HL-60 (cell line): Measurements from ENCODE around the gene EDC3.
"Not testable (repeated sequence)": the region's sequence is repeated elsewhere in the genome, so short reads cannot be mapped to it uniquely, and the experiment has no call there.

Experiments used
- DNase-seq, 2 experiments: peaks; one replicate each; pipeline ENCODE4 v3.0.0-alpha.2; 2010 to 2020; ENCODE audit warnings: low read depth in 1 of 2, low spot score in 1 of 2
- H3K27ac ChIP-seq: fragments of 250-450 bp; sonication (Bioruptor Pico); replicated peaks from 2 replicates; pipeline ENCODE4 v1.5.1; 2020; ENCODE audit warnings: mild to moderate bottlenecking, moderate library complexity
- H3K27me3 ChIP-seq: fragments of 250-450 bp; sonication (Bioruptor Pico); 2 replicates; pipeline ENCODE4 v1.5.1; 2021; ENCODE audit warnings: mild to moderate bottlenecking, moderate library complexity; ENCODE audit not compliant: insufficient read depth, poor library complexity, severe bottlenecking
- H3K4me3 ChIP-seq: replicated peaks from 2 replicates; pipeline ENCODE4 v1.5.1; 2011; ENCODE audit warnings: mild to moderate bottlenecking, control low read depth, low read length; ENCODE audit not compliant: insufficient read depth
- GABPA ChIP-seq: IDR thresholded peaks from 2 replicates; pipeline ENCODE4 v1.6.1; 2012; ENCODE audit warnings: low read depth
- POLR2AphosphoS5 ChIP-seq: IDR thresholded peaks from 2 replicates; pipeline ENCODE4 v1.6.1; 2012; ENCODE audit warnings: low read depth
- SPI1 ChIP-seq: IDR thresholded peaks from 2 replicates; pipeline ENCODE4 v1.6.1; 2012; ENCODE audit warnings: low read depth, mild to moderate bottlenecking, borderline replicate concordance
- TF ChIP-seq, protein P1 (sequence below): IDR thresholded peaks from one replicate; pipeline ENCODE4 v1.5.1; 2011; ENCODE audit warnings: low read length, control low read depth, inconsistent platforms; ENCODE audit not compliant: insufficient read depth
- TF ChIP-seq, protein P2 (sequence below): IDR thresholded peaks from 2 replicates; pipeline ENCODE4 v1.6.1; 2012; ENCODE audit warnings: low read depth; ENCODE audit not compliant: insufficient replicate concordance

The EDC3 gene

GRCh38 chr15:74662064-74662860 lies 33.6 kb downstream of the EDC3 start:
- TF ChIP-seq GABPA (no peak), SPI1 (no peak), POLR2AphosphoS5 (no peak)
- TF ChIP-seq, protein P1, sequence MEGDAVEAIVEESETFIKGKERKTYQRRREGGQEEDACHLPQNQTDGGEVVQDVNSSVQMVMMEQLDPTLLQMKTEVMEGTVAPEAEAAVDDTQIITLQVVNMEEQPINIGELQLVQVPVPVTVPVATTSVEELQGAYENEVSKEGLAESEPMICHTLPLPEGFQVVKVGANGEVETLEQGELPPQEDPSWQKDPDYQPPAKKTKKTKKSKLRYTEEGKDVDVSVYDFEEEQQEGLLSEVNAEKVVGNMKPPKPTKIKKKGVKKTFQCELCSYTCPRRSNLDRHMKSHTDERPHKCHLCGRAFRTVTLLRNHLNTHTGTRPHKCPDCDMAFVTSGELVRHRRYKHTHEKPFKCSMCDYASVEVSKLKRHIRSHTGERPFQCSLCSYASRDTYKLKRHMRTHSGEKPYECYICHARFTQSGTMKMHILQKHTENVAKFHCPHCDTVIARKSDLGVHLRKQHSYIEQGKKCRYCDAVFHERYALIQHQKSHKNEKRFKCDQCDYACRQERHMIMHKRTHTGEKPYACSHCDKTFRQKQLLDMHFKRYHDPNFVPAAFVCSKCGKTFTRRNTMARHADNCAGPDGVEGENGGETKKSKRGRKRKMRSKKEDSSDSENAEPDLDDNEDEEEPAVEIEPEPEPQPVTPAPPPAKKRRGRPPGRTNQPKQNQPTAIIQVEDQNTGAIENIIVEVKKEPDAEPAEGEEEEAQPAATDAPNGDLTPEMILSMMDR: no peak
- TF ChIP-seq, protein P2, sequence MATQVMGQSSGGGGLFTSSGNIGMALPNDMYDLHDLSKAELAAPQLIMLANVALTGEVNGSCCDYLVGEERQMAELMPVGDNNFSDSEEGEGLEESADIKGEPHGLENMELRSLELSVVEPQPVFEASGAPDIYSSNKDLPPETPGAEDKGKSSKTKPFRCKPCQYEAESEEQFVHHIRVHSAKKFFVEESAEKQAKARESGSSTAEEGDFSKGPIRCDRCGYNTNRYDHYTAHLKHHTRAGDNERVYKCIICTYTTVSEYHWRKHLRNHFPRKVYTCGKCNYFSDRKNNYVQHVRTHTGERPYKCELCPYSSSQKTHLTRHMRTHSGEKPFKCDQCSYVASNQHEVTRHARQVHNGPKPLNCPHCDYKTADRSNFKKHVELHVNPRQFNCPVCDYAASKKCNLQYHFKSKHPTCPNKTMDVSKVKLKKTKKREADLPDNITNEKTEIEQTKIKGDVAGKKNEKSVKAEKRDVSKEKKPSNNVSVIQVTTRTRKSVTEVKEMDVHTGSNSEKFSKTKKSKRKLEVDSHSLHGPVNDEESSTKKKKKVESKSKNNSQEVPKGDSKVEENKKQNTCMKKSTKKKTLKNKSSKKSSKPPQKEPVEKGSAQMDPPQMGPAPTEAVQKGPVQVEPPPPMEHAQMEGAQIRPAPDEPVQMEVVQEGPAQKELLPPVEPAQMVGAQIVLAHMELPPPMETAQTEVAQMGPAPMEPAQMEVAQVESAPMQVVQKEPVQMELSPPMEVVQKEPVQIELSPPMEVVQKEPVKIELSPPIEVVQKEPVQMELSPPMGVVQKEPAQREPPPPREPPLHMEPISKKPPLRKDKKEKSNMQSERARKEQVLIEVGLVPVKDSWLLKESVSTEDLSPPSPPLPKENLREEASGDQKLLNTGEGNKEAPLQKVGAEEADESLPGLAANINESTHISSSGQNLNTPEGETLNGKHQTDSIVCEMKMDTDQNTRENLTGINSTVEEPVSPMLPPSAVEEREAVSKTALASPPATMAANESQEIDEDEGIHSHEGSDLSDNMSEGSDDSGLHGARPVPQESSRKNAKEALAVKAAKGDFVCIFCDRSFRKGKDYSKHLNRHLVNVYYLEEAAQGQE: no peak
- DNase-seq: no peak
- no peaks in the 10 kb centered on the region for H3K27me3 ChIP-seq
- no peak overlapping the region for H3K27ac ChIP-seq
- no peak overlapping the region for H3K4me3 ChIP-seq

DNA sequence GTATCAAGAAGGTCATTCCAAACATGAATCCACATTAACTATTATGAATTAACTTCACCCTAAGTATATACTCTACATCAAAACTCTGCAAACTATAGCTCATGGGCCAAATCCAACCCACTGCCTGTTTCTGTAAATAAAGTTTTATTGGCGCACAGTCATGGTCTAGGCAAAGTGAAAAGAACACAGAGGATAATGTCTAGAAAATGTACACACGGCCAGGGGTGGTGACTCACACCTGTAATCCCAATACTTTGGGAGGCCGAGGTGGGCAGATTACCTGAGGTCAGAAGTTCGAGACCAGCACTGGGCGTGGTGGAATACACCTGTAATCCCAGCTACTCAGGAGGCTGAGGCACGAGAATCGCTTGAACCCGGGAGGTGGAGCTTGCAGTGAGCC lies 34.5 kb downstream of the EDC3 start:
- not testable (repeated sequence) for DNase-seq, H3K4me3 ChIP-seq, H3K27me3 ChIP-seq, H3K27ac ChIP-seq

- DNase-seq: no peak
- TF ChIP-seq, protein P1: no peak
- TF ChIP-seq POLR2AphosphoS5 (no peak), SPI1 (no peak), GABPA (no peak)
- TF ChIP-seq, protein P2: no peak
- no peak overlapping the region for H3K4me3 ChIP-seq
- H3K27me3 ChIP-seq: no peaks in the 10 kb centered on the region
- no peak overlapping the region for H3K27ac ChIP-seq
Observed at GRCh38 chr15:74657846-74658245, 38.0 kb downstream of the EDC3 start.

DNA sequence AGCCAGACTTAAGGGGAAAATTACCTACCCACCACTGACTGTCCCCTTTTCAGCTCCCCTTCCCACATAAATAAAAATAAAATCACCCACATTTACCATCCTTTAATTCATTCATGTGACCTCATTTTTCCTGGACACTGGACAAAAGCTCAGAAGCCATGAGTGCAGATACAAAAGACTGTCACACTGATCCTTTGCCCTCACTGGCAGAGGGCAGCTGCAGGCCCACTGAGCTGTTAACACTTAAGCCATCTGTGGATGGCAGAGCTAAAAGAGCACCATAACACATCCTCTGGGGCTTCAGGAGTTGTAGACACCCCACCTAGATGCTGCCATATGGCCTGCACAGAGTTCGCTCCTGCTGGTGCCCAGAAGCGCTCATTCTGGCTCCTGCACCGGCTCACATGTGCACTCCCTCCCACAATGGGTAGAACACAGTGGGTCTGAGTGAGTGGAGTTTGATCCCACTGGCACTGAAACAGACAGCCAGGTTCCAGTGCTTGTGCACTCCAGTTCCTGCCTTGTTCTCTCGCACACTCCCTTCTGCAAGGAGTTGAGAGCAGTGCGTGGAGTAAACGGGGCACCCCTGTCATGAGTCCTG lies 38.8 kb downstream of the EDC3 start:
- DNase-seq: no peak
- H3K4me3 ChIP-seq: no peak overlapping the region
- H3K27ac ChIP-seq: no peak overlapping the region
- no peaks in the 10 kb centered on the region for H3K27me3 ChIP-seq
- no peak for TF ChIP-seq SPI1
- TF ChIP-seq, protein P1: no peak
- no peak for TF ChIP-seq GABPA
- no peak for TF ChIP-seq POLR2AphosphoS5
- TF ChIP-seq, protein P2: no peak
